ENCODE data around the gene BCCIP.

- TF ChIP-seq, protein P1, sequence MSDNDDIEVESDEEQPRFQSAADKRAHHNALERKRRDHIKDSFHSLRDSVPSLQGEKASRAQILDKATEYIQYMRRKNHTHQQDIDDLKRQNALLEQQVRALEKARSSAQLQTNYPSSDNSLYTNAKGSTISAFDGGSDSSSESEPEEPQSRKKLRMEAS (IDR thresholded peaks at IDR 0.05; ENCODE audit: low read depth): no peak
- TF ChIP-seq, protein P2, sequence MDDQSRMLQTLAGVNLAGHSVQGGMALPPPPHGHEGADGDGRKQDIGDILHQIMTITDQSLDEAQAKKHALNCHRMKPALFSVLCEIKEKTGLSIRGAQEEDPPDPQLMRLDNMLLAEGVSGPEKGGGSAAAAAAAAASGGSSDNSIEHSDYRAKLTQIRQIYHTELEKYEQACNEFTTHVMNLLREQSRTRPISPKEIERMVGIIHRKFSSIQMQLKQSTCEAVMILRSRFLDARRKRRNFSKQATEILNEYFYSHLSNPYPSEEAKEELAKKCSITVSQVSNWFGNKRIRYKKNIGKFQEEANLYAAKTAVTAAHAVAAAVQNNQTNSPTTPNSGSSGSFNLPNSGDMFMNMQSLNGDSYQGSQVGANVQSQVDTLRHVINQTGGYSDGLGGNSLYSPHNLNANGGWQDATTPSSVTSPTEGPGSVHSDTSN (IDR thresholded peaks at IDR 0.05): no peak
- TF ChIP-seq, protein P3, sequence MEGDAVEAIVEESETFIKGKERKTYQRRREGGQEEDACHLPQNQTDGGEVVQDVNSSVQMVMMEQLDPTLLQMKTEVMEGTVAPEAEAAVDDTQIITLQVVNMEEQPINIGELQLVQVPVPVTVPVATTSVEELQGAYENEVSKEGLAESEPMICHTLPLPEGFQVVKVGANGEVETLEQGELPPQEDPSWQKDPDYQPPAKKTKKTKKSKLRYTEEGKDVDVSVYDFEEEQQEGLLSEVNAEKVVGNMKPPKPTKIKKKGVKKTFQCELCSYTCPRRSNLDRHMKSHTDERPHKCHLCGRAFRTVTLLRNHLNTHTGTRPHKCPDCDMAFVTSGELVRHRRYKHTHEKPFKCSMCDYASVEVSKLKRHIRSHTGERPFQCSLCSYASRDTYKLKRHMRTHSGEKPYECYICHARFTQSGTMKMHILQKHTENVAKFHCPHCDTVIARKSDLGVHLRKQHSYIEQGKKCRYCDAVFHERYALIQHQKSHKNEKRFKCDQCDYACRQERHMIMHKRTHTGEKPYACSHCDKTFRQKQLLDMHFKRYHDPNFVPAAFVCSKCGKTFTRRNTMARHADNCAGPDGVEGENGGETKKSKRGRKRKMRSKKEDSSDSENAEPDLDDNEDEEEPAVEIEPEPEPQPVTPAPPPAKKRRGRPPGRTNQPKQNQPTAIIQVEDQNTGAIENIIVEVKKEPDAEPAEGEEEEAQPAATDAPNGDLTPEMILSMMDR (IDR thresholded peaks at IDR 0.05): no peak
- TF ChIP-seq YY1 (IDR thresholded peaks at IDR 0.05; ENCODE audit: low read depth) (no peak), EP300 (IDR thresholded peaks at IDR 0.05; ENCODE audit: borderline replicate concordance in 1 of 2, low read depth in 1 of 2, low read length in 1 of 2) (no peak), POLR2AphosphoS5 (IDR thresholded peaks at IDR 0.05; ENCODE audit: low read depth, low read length) (no peak), TCF12 (IDR thresholded peaks at IDR 0.05) (no peak), RCOR1 (IDR thresholded peaks at IDR 0.05; ENCODE audit: low read length) (no peak), NRF1 (IDR thresholded peaks at IDR 0.05; ENCODE audit: low read depth, low read length) (no peak), RAD21 (IDR thresholded peaks at IDR 0.05; ENCODE audit: low read length) (no peak)
- TF ChIP-seq, protein P4, sequence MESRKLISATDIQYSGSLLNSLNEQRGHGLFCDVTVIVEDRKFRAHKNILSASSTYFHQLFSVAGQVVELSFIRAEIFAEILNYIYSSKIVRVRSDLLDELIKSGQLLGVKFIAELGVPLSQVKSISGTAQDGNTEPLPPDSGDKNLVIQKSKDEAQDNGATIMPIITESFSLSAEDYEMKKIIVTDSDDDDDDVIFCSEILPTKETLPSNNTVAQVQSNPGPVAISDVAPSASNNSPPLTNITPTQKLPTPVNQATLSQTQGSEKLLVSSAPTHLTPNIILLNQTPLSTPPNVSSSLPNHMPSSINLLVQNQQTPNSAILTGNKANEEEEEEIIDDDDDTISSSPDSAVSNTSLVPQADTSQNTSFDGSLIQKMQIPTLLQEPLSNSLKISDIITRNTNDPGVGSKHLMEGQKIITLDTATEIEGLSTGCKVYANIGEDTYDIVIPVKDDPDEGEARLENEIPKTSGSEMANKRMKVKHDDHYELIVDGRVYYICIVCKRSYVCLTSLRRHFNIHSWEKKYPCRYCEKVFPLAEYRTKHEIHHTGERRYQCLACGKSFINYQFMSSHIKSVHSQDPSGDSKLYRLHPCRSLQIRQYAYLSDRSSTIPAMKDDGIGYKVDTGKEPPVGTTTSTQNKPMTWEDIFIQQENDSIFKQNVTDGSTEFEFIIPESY (IDR thresholded peaks at IDR 0.05; ENCODE audit: borderline replicate concordance, low read depth): no peak
Observed at GRCh38 chr10:125836746-125837145, 13.4 kb downstream of the BCCIP start.
